MV-4-11 (cell line): Measurements from ENCODE around the gene TUBGCP2.

ENCODE experiments used
- DNase-seq: peaks from one replicate; lab custom pipeline; 2025; lab: John Stamatoyannopoulos, UW

The TUBGCP2 gene

GRCh38 chr10:133279326-133280226, 29.1 kb downstream of the TUBGCP2 start:
- peak; percentile 81 for DNase-seq

- DNase-seq = peak; percentile 94
Measured at GRCh38 chr10:133278577-133279265, 30.0 kb downstream of the TUBGCP2 start.

- peak; percentile 62 for DNase-seq
Measured at GRCh38 chr10:133277993-133278576, 30.6 kb downstream of the TUBGCP2 start.

GRCh38 chr10:133277277-133277992, 31.2 kb downstream of the TUBGCP2 start:
- no peak for DNase-seq

GRCh38 chr10:133276435-133277201, 32.1 kb downstream of the TUBGCP2 start, which contains the start of gene ADAM8:
TSS of gene ADAM8 (minus strand) at chr10:133276868. CDS start at chr10:133276817, 51 bp downstream.
- DNase-seq = no peak

GRCh38 chr10:133276100-133276434, 32.6 kb downstream of the TUBGCP2 start:
- DNase-seq = no peak

GRCh38 chr10:133275684-133276092, 33.0 kb downstream of the TUBGCP2 start:
- DNase-seq = peak; percentile 6

GRCh38 chr10:133274751-133275683, 33.7 kb downstream of the TUBGCP2 start:
- DNase-seq = peak; percentile 69

GRCh38 chr10:133273534-133274143, 35.0 kb downstream of the TUBGCP2 start:
- no peak for DNase-seq

- DNase-seq = no peak
Measured at GRCh38 chr10:133272964-133273420, 35.7 kb downstream of the TUBGCP2 start.

- no peak for DNase-seq
Measured at GRCh38 chr10:133272301-133272963, 36.2 kb downstream of the TUBGCP2 start.

GRCh38 chr10:133271521-133272300, 37.0 kb downstream of the TUBGCP2 start:
- no peak for DNase-seq

- no peak for DNase-seq
Measured at GRCh38 chr10:133270773-133271297, 37.8 kb downstream of the TUBGCP2 start.

GRCh38 chr10:133270204-133270603, 38.5 kb downstream of the TUBGCP2 start:
- DNase-seq = no peak

GRCh38 chr10:133269367-133269766, 39.3 kb downstream of the TUBGCP2 start:
- DNase-seq = no peak

GRCh38 chr10:133268532-133268931, 40.1 kb downstream of the TUBGCP2 start:
- no peak for DNase-seq

- DNase-seq = no peak
Measured at GRCh38 chr10:133267829-133268228, 40.8 kb downstream of the TUBGCP2 start.

- no peak for DNase-seq
Measured at GRCh38 chr10:133267293-133267692, 41.4 kb downstream of the TUBGCP2 start.
